ENCODE results near the gene KL.

- TF ChIP-seq POLR2AphosphoS5 (IDR thresholded peaks at IDR 0.05; ENCODE audit: low read depth, low read length): no peak
- TF ChIP-seq SIN3A (IDR thresholded peaks at IDR 0.05; ENCODE audit: borderline replicate concordance, insufficient read depth, low read length): no peak
- TF ChIP-seq TAF1 (IDR thresholded peaks at IDR 0.05; ENCODE audit: borderline replicate concordance, insufficient read depth, low read length): no peak
- TF ChIP-seq REST (IDR thresholded peaks at IDR 0.05; ENCODE audit: insufficient read depth in 1 of 2, low read depth in 2 of 2, low read length in 2 of 2): no peak
- no peak for TF ChIP-seq FOXP2 (optimal IDR thresholded peaks at IDR 0.05; ENCODE audit: borderline replicate concordance, extremely low read depth, extremely low read length, insufficient read depth)
Measured at GRCh38 chr13:33072759-33073158, 56.5 kb downstream of the KL start.

Measured in PFSK-1 (cell line).